Activated T-helper 2 cell treated with anti-CD3 and anti-CD28 coated beads, Interferon-gamma antibody, Interleukin-2, Interleukin-4, amounts not matched to agents 10 μg/mL and 5 μg/mL and 100 μg/mL, durations not matched to agents 14 hours and 24 hours and 36 hours (primary cell): Measurements from ENCODE around the gene PSMA7. TPM values are rescaled to one million over a fixed set of nuclear protein-coding genes. Genes with fewer than 3 reads are reported as not detected.
A peak's percentile ranks its signal among the peaks of the same experiment; 100 is the strongest.

Experiments
- DNase-seq: peaks from one replicate; pipeline ENCODE4 v3.0.0; 2021; ENCODE audit warnings: low spot score
- H3K27ac Mint-ChIP-seq: one replicate; pipeline ENCODE4 v1.8.0; 2021; ENCODE audit warnings: mixed read lengths
- H3K27me3 Mint-ChIP-seq: one replicate; pipeline ENCODE4 v1.8.0; 2021; ENCODE audit warnings: low read depth, mixed read lengths
- H3K36me3 Mint-ChIP-seq: one replicate; pipeline ENCODE4 v1.8.0; 2021; ENCODE audit warnings: low read depth, mixed read lengths
- H3K4me1 Mint-ChIP-seq: one replicate; pipeline ENCODE4 v1.8.0; 2021; ENCODE audit warnings: low read depth, mixed read lengths
- H3K4me3 Mint-ChIP-seq: one replicate; pipeline ENCODE4 v1.8.0; 2021; ENCODE audit warnings: low read depth, mild to moderate bottlenecking, moderate library complexity, mixed read lengths
- H3K9me3 Mint-ChIP-seq: one replicate; pipeline ENCODE4 v1.8.0; 2021; ENCODE audit warnings: mixed read lengths
- intact Hi-C: fragments of 100-400 bp; cut with micrococcal nuclease; formaldehyde crosslinking; loops from one replicate; pipeline ENCODE4 v1.15.1; 2023
- total RNA-seq: library from RNA; stranded (reverse); gene quantifications from 2 replicates; pipeline ENCODE4 v1.2.3, GENCODE V29; 2022

The PSMA7 gene
- total RNA-seq, 1 donor from 2014 or later = 405 TPM

DNA sequence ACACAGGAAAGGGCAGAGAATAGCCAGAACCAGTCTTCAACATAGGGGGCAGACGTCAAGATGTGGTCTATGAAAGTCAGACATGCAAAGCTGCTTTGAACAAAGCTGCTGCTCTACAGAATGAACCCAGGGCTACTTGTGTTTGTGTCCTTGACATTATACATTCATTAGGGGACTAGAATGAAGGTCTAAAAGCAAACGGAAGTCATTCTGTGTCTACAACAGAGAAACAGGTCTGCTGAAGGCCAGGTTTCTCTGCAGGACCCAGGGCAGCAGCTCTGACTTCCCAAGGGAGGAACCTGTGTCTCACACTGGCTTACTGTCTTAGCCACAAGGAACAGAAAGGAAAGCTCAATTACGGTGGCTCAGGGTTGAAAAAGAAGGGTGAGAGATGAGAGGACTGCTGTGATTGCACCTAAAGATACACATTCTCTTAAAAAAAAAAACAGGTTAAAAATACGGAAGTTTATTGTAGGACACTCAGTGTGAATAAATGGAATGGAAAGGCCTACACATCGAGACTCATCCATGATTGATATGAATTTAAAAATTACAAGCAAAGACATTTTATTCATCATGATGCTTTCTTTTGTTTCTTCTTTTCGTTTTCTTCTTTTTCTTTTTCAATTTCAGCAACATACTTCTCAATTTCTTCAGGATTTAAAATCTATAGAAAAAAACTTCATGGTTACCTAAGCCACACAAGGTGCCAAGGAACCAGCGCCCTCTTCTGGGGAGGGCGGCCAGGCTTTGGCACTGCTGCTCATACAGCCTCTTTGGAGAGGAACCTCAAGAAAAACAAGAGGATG, 6.7 kb downstream of the PSMA7 start:
- Mint-ChIP-seq H3K36me3 (peaks cover 89% of the 10 kb centered on the region), H3K27me3 (no peaks in the 10 kb centered on the region), H3K27ac (no peak overlapping the region), H3K4me1 (peaks cover 27% of the 10 kb centered on the region), H3K9me3 (no peaks in the 10 kb centered on the region), H3K4me3 (no peak overlapping the region)
- DNase-seq = peak; percentile 49
- intact Hi-C loops = no loop called here

GRCh38 chr20:62135573-62136266, 7.5 kb downstream of the PSMA7 start:
- H3K4me3 Mint-ChIP-seq = no peak overlapping the region
- no peak overlapping the region for H3K27ac Mint-ChIP-seq
- no peaks in the 10 kb centered on the region for H3K27me3 Mint-ChIP-seq
- intact Hi-C loops = no loop called here
- peaks cover 21% of the 10 kb centered on the region for H3K4me1 Mint-ChIP-seq
- no peak for DNase-seq
- H3K9me3 Mint-ChIP-seq = no peaks in the 10 kb centered on the region
- peaks cover 90% of the 10 kb centered on the region for H3K36me3 Mint-ChIP-seq

DNA sequence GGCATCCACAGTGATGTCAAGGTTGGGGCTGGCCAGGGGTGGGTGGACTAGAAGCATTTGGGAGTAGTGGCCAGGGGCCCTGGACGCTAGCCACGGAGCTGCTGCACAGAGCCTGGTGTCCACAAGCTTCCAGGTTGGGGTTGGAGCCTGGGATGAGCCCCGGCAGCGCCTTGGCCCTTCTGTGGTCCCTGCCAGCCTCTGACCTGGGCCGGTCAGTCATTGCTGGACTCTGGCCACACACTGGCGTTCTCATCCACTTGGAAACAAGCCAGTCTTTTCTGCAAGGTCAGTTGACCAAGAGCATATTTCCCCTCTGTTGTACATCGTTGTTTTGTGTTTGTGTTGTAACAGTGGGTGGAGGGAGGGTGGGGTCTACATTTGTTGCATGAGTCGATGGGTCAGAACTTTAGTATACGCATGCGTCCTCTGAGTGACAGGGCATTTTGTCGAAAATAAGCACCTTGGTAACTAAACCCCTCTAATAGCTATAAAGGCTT, 8.4 kb downstream of the PSMA7 start:
- Mint-ChIP-seq H3K4me3 (no peak overlapping the region), H3K4me1 (peaks cover 16% of the 10 kb centered on the region), H3K27me3 (no peaks in the 10 kb centered on the region), H3K9me3 (no peaks in the 10 kb centered on the region), H3K27ac (no peak overlapping the region), H3K36me3 (peaks cover 90% of the 10 kb centered on the region)
- no peak for DNase-seq
- intact Hi-C loops = no loop called here

GRCh38 chr20:62133864-62134263, 9.3 kb downstream of the PSMA7 start:
- Mint-ChIP-seq H3K4me1 (peaks cover 16% of the 10 kb centered on the region), H3K27ac (peak overlapping the region; percentile 70), H3K36me3 (peaks cover 90% of the 10 kb centered on the region), H3K27me3 (no peaks in the 10 kb centered on the region), H3K4me3 (no peak overlapping the region), H3K9me3 (no peaks in the 10 kb centered on the region)
- no peak for DNase-seq
- intact Hi-C loops = no loop called here

- H3K9me3 Mint-ChIP-seq = no peaks in the 10 kb centered on the region
- DNase-seq = no peak
- H3K27ac Mint-ChIP-seq = no peak overlapping the region
- H3K4me3 Mint-ChIP-seq = no peak overlapping the region
- H3K36me3 Mint-ChIP-seq = peaks cover 90% of the 10 kb centered on the region
- H3K4me1 Mint-ChIP-seq = peaks cover 16% of the 10 kb centered on the region
- no peaks in the 10 kb centered on the region for H3K27me3 Mint-ChIP-seq
- intact Hi-C loops = no loop called here
Measured at GRCh38 chr20:62133051-62133845, 9.9 kb downstream of the PSMA7 start.

DNA sequence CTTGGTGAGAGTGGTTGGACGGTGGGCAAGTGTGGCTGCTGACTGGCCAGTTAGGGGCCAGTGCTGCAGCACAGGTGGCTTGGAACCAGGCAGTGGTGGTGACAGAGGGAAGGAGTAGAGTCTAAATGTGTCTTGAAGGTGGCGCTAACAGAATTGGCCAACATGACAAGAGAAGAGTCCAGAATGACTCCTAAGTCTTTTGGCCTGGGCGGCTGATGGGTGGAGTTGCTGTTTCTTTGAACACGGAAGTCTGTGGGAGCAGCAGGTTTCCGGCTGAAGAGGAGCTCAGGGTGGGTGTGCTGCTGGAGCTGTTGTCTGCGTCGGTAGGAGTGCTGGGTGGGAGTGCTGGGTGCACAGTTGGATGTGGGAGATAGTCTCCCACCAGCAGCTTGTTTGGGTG, 10.8 kb downstream of the PSMA7 start:
- peaks cover 89% of the 10 kb centered on the region for H3K36me3 Mint-ChIP-seq
- peaks cover 16% of the 10 kb centered on the region for H3K4me1 Mint-ChIP-seq
- no peaks in the 10 kb centered on the region for H3K9me3 Mint-ChIP-seq
- DNase-seq = no peak
- no peaks in the 10 kb centered on the region for H3K27me3 Mint-ChIP-seq
- peak overlapping the region; percentile 28 for H3K27ac Mint-ChIP-seq
- H3K4me3 Mint-ChIP-seq = peak overlapping the region; percentile 31
- intact Hi-C loops = no loop called here

DNA sequence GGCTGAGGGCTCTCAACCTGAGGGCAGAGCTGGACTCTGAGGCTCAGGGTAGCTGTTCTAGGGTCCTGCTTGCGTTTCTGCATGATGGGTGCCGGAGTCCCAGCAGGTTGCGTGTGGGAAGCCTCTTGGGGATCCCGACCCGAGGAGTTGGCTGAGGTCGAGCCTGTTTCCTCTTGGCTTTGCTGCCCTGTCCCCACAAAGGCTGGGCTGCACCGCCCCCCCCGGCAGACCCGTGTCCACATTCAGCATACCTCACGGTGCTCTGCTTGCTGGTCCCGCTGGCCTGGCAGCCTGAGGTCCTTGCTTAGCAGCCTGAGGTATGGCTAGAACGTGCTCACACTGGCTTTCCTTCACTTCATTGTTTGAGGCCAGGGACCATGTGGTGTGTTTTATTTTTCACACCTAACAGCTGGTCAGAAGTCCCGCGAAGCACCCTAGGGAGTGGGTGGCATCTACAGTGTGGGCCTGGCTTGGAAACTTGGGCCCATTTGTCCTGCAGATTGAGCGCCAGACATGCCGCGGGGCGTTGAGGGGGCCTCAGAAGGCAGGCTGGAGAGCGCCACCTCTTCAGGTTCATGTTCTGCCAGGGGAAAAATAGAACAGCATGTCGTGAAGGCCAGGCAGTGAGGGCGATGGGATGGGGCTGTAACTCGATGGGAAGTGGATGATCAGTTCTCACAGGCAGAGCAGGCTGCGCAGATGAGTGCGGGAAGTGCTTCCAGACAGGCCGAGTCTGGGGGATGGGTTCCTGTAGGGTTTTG, 11.5 kb downstream of the PSMA7 start:
- Mint-ChIP-seq H3K27me3 (no peaks in the 10 kb centered on the region), H3K27ac (peak overlapping the region; percentile 5), H3K4me1 (peaks cover 16% of the 10 kb centered on the region), H3K36me3 (peaks cover 89% of the 10 kb centered on the region), H3K4me3 (no peak overlapping the region), H3K9me3 (no peaks in the 10 kb centered on the region)
- intact Hi-C loops = no loop called here
- no peak for DNase-seq

GRCh38 chr20:62129731-62130531, 13.3 kb downstream of the PSMA7 start:
- H3K27ac Mint-ChIP-seq = no peak overlapping the region
- no peaks in the 10 kb centered on the region for H3K27me3 Mint-ChIP-seq
- intact Hi-C loops = no loop called here
- no peak overlapping the region for H3K4me3 Mint-ChIP-seq
- no peak for DNase-seq
- H3K4me1 Mint-ChIP-seq = peaks cover 19% of the 10 kb centered on the region
- H3K9me3 Mint-ChIP-seq = no peaks in the 10 kb centered on the region
- H3K36me3 Mint-ChIP-seq = peaks cover 89% of the 10 kb centered on the region

GRCh38 chr20:62128502-62128901, 14.7 kb downstream of the PSMA7 start:
- no peak for DNase-seq
- Mint-ChIP-seq H3K27me3 (no peaks in the 10 kb centered on the region), H3K36me3 (peaks cover 85% of the 10 kb centered on the region), H3K4me1 (peaks cover 24% of the 10 kb centered on the region), H3K27ac (no peak overlapping the region), H3K9me3 (no peaks in the 10 kb centered on the region), H3K4me3 (no peak overlapping the region)
- intact Hi-C loops = no loop called here

- peaks cover 79% of the 10 kb centered on the region for H3K36me3 Mint-ChIP-seq
- no peak overlapping the region for H3K27ac Mint-ChIP-seq
- DNase-seq = no peak
- H3K9me3 Mint-ChIP-seq = no peaks in the 10 kb centered on the region
- no peak overlapping the region for H3K4me3 Mint-ChIP-seq
- peaks cover 24% of the 10 kb centered on the region for H3K4me1 Mint-ChIP-seq
- intact Hi-C loops = no loop called here
- H3K27me3 Mint-ChIP-seq = no peaks in the 10 kb centered on the region
Measured at GRCh38 chr20:62127799-62128198, 15.4 kb downstream of the PSMA7 start.

DNA sequence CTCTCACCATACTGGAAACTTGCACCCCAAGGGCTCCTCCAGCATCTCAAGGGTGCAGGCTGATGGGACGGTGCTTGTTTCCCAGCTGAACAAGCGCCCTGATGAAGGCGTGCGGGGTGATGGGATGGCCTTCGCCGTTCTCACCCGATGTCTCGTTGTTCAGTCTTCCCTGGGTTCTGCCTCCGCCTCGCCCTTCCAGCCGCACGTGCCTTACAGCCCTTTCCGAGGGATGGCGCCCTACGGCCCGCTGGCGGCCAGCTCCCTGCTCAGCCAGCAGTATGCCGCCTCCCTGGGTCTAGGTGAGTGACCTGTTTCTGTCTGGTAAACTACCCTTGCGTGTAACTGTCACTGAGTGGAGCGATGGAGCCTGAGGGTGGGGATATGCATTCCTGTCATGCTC, 17.1 kb downstream of the PSMA7 start:
- peaks cover 66% of the 10 kb centered on the region for H3K36me3 Mint-ChIP-seq
- intact Hi-C loops = no loop called here
- H3K4me1 Mint-ChIP-seq = peaks cover 19% of the 10 kb centered on the region
- DNase-seq = no peak
- H3K9me3 Mint-ChIP-seq = no peaks in the 10 kb centered on the region
- H3K4me3 Mint-ChIP-seq = no peak overlapping the region
- H3K27me3 Mint-ChIP-seq = no peaks in the 10 kb centered on the region
- no peak overlapping the region for H3K27ac Mint-ChIP-seq
